Measurements from ENCODE around the gene HNRNPAB.

DNA sequence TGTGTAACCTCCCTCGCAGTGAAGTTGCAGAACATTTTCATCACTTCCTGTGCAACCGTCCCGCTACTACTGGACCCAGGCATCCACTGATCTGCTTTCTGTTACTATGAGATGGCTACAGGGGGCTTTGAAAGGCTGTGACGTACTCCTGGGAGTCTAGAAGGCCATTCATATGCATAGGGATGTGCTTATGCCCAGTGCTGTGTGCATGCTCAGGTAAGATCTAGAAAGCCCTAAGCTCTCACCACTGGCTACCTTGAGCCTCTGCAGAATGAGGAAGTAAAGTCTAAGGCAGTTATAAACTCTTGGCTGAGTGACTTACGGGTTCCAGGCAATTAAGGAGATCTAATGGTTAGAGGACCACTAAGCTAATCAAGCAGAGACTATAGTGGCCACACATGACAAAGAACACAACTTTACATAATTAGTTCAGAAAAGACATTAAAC is 11.8 kb downstream of the HNRNPAB start:
- TF ChIP-seq, protein P1, sequence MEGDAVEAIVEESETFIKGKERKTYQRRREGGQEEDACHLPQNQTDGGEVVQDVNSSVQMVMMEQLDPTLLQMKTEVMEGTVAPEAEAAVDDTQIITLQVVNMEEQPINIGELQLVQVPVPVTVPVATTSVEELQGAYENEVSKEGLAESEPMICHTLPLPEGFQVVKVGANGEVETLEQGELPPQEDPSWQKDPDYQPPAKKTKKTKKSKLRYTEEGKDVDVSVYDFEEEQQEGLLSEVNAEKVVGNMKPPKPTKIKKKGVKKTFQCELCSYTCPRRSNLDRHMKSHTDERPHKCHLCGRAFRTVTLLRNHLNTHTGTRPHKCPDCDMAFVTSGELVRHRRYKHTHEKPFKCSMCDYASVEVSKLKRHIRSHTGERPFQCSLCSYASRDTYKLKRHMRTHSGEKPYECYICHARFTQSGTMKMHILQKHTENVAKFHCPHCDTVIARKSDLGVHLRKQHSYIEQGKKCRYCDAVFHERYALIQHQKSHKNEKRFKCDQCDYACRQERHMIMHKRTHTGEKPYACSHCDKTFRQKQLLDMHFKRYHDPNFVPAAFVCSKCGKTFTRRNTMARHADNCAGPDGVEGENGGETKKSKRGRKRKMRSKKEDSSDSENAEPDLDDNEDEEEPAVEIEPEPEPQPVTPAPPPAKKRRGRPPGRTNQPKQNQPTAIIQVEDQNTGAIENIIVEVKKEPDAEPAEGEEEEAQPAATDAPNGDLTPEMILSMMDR (IDR thresholded peaks at IDR 0.05 in 4 of 5, conservative IDR thresholded peaks at IDR 0.05 in 1 of 5) = no peak
- TF ChIP-seq POLR2A (IDR thresholded peaks at IDR 0.05) = no peak
